ENCODE data around the gene ANTKMT.

The ANTKMT gene

GRCh38 chr16:720990-721764 lies at the start of gene ANTKMT:
TSS of gene ANTKMT (plus strand) at chr16:721146. CDS start at chr16:721275, 129 bp downstream.
- DNase-seq (ENCODE audit: low read depth) = no peak

- no peak for DNase-seq (ENCODE audit: low read depth)
These were observed 49.4 kb upstream of the ANTKMT start for GRCh38 chr16:671353-672131.

- no peak for DNase-seq (ENCODE audit: low read depth)
These were observed 48.6 kb upstream of the ANTKMT start for GRCh38 chr16:672371-672770.

DNA sequence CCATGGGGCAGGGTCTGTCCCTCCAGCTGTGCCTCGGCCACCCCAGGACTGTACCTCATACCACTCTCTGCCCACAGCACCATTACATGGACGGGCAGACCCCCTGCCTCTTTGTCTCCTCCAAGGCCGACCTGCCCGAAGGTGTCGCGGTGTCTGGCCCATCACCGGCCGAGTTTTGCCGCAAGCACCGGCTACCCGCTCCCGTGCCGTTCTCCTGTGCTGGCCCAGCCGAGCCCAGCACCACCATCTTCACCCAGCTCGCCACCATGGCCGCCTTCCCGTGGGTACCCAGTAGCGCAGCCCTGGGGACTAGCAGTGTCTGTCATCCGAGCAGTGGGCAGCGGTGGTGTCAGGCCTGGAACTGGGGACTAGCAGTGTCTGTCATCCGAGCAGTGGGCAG lies 48.1 kb upstream of the ANTKMT start:
- DNase-seq (ENCODE audit: low read depth) = no peak

GRCh38 chr16:673399-673991 lies 47.5 kb upstream of the ANTKMT start:
- no peak for DNase-seq (ENCODE audit: low read depth)

DNA sequence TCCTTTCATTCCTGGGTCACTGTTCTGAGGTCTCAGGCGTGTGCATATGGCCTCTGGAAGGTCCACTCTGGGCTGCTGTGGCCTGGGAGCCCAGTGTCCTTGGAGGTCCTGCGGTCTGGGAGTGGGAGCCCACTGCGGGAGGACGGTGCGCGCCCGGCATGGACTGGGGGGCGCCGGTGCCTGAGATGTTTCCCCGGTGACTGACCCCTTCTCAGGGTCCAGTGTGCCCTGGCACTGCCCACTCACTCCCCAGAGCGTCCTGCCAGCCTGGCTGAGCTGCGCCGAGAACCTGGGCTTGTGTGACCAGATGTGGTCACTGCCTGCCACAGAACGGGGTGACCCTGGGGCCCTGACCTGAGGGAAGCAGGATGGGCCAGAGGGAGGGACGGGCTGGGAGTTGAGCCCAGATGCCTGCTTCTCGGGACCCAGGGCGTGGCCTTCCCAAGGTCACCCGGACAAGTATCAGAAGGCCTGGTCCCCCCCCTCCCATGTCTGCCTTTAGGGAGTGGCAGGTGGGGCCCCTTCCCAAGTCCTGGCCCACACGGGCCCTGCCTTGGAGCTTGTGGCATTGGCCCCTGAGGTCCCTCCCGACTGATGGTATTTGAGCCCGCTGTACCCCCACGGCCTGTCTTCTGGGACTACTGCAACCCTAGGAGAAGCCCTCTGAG lies 46.6 kb upstream of the ANTKMT start:
- DNase-seq (ENCODE audit: low read depth) = no peak

- DNase-seq (ENCODE audit: low read depth) = no peak
These were observed 45.7 kb upstream of the ANTKMT start, which contains the start of gene RHBDL1 for GRCh38 chr16:674968-675883. TSS of gene RHBDL1 (plus strand) at chr16:675671. CDS start at chr16:675791, 120 bp downstream.

DNA sequence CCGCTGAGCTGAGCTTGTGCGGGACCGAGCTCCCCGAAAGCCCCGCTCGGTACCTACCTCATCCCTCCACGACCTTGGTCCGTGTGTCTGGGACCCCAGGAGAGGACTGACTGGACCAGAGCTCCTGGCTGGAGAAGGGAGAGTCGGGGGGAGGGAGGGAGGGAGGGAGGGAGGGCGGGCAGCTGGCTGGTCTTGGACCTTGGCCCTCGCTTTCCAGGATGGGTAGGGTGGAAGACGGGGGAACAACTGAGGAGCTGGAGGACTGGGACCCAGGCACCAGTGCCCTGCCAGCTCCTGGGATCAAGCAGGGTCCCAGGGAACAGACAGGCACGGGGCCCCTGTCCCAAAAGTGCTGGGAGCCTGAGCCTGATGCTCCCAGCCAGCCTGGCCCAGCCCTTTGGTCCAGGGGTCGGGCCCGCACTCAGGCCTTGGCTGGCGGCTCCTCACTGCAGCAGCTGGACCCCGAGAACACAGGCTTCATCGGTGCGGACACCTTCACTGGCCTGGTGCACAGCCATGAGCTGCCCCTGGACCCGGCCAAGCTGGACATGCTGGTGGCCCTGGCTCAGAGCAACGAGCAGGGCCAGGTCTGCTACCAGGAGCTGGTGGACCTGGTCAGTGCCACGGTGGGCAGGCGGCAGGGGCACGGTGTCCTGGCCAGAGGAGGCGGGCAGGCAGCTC lies 44.9 kb upstream of the ANTKMT start:
- no peak for DNase-seq (ENCODE audit: low read depth)

DNA sequence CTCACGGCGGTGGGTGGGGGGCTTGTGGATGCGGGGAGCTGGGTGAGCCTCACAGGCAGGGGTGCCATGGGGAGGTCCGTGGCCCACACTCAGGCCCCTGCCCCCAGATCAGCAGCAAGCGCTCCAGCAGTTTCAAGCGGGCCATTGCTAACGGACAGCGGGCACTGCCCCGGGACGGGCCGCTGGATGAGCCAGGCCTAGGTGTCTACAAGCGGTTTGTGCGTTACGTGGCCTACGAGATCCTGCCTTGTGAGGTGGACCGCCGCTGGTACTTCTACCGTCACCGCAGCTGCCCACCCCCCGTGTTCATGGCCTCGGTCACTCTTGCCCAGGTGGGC lies 44.4 kb upstream of the ANTKMT start:
- DNase-seq (ENCODE audit: low read depth) = no peak

- no peak for DNase-seq (ENCODE audit: low read depth)
These were observed 44.0 kb upstream of the ANTKMT start for GRCh38 chr16:676913-677312.

DNA sequence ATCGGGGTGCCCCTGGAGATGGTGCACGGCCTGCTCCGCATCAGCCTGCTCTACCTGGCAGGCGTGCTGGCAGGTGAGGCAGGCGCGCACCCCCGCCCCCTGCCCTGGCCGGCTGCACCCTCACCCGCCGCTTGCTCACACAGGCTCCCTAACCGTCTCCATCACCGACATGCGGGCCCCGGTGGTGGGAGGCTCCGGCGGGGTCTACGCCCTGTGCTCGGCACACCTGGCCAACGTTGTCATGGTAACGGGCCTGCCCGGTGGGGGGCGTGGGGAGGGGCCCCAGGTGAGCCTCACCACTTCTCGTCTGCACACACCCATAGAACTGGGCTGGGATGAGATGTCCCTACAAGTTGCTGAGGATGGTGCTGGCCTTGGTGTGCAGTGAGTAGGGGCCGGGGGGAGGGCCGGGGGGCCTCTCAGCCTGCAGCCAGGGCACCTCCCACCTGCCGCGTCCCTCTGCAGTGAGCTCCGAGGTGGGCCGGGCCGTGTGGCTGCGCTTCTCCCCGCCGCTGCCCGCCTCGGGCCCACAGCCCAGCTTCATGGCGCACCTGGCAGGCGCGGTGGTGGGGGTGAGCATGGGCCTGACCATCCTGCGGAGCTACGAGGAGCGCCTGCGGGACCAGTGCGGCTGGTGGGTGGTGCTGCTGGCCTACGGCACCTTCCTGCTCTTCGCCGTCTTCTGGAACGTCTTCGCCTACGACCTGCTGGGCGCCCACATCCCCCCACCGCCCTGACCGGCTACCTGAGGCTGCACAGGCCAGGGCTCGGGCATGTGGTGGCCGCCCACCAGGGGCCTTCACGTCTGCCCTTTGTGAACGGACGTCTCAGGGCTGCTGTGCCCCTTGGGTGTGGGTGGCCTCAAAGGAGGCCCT lies 43.4 kb upstream of the ANTKMT start:
- DNase-seq (ENCODE audit: low read depth) = no peak

GRCh38 chr16:678209-678857 lies 42.6 kb upstream of the ANTKMT start:
- no peak for DNase-seq (ENCODE audit: low read depth)

DNA sequence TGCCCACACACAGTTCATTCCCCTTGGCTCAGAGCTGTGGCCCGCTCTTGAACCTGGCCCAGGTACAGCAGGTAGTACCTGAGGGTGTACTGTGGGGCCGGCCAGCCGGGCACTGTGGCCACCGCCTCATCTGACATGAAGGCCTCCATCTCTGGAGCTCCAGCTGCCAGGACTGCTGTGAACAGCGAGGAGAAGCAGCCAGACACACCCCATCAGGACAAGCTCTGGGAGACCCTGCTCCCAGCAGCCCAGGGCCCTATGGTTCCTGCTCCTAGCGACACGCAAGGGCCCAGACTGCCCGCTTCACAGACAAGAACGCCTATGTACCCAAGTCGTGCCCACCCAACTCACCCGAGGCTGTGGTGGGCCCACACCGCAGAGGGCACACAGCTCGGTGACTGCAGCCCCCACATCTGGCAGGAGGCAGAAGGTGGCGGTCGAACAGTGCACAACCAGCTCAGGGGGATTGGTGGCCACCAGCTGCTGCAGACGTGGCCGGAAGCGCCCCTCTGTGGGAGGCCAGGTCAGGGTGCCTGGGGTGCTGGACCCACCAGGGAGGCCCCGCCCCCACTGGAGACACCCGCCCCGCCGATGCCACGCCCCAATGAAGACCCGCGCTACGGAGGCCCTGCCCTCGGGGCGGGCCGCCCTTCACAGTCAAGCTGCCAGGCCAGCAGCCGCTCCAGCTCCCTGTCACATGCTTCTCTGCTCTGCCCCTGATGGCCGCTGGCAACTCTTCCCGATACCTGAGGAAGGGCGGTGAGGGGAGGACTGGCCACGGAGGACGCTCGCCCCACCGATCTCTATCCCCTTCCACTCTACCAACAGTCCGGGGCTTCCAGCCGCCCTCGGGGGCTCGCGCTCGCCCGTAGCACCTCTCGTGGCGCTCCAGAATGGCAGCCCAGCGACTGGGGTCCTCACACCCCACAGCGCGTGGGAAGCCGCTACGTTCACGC lies 41.8 kb upstream of the ANTKMT start:
- DNase-seq (ENCODE audit: low read depth) = no peak

DNA sequence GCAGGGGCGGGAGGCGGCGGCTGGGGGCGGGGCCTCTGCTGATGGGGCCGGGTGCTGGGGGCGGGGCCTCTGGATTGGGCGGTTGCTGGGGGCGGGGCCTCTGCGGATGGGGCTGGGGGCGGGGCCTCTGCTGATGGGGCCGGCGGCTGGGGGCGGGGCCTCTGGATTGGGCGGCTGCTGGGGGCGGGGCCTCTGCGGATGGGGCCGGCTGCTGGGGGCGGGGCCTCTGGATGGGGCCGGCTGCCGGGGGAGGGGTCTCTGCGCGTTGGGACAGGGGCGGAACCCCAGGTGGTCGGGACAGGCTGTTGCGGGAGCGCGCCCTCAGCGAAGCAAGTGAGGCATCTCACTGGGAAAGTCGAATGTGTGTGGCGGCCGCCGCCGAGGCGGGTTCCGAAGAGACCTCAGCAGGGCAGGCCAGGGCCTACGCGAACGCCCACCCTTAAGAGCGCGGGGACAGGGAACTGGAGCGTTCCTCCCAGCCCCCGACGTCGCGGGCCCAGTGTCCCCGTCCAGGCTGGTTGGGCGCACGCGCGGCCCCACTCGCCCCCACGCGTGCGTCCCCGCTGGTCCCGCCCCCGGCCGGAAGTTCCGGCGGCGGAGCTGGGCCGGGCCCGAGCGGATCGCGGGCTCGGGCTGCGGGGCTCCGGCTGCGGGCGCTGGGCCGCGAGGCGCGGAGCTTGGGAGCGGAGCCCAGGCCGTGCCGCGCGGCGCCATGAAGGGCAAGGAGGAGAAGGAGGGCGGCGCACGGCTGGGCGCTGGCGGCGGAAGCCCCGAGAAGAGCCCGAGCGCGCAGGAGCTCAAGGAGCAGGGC lies 40.9 kb upstream of the ANTKMT start, which contains the start of gene STUB1:
STUB1 (plus strand) TSS at position 597 of the 811 bp plus-strand sequence; CDS start at position 713, 116 bp downstream.
- DNase-seq (ENCODE audit: low read depth) = peak; percentile 20

DNA sequence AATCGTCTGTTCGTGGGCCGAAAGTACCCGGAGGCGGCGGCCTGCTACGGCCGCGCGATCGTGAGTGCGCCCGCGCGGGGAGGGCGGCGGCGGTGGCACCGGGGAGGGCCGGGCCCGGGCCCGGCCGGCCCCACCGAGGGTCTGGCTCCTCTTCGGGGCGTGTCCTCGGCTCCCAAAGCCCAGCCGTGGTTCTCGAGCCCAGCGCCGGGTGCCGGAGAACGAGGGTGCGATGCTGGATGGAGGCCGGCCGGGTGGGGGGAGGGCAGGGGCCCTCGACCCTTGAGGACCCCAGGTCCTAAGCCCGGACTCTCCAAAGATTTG lies 40.4 kb upstream of the ANTKMT start:
- DNase-seq (ENCODE audit: low read depth) = no peak

DNA sequence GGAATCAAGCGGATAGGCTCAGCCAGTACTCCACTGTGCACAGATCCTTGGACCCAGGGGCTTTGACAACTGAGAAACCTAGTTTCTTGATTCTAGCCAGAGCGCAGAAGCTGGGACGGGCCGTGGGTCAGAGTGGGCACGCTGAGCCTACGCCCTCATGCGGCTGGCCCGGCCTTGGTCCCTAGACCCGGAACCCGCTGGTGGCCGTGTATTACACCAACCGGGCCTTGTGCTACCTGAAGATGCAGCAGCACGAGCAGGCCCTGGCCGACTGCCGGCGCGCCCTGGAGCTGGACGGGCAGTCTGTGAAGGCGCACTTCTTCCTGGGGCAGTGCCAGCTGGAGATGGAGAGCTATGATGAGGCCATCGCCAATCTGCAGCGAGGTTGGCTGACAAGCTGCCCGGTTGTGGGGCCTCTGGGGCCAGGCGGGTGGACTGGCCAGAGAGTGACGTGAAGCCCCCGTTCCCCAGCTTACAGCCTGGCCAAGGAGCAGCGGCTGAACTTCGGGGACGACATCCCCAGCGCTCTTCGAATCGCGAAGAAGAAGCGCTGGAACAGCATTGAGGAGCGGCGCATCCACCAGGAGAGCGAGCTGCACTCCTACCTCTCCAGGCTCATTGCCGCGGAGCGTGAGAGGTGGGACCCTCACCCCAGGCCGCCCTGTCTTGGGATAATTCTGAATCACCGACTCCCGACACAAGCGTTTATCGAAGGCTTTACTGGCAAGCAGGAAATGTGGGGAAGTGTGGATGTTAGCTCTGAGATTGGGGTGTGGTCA lies 39.8 kb upstream of the ANTKMT start:
- no peak for DNase-seq (ENCODE audit: low read depth)

Measured in non-pigmented ciliary epithelial cell (primary cell).